Panc1 (cell line): Measurements from ENCODE around the gene PRKCA. TPM values are rescaled to one million over a fixed set of nuclear protein-coding genes. Genes with fewer than 3 reads are reported as not detected.

Experiments
- ATAC-seq: fragments of 200-7000 bp; cut with Tn5 transposase; 2 replicates; pipeline ENCODE4 v1.9.1; 2020; ENCODE audit warnings: mild to moderate bottlenecking, moderate library complexity
- BruUV-seq: library from RNA; stranded (reverse); fragments of 400-500 nt; replicated peaks from 2 replicates; lab custom pipeline; 2021; lab: Mats Ljungman, UMichigan
- CTCF ChIA-PET: fragments of 300-600 bp; sonication (Branson Sonifier 250); formaldehyde crosslinking; loops from one replicate; lab custom pipeline; 2022; ENCODE audit warnings: antibody characterized with exemption; lab: Charles Lee
- POLR2A ChIA-PET: fragments of 300-600 bp; sonication (Branson Sonifier 250); formaldehyde crosslinking; loops from one replicate; lab custom pipeline; 2022; ENCODE audit warnings: antibody characterized with exemption; lab: Charles Lee
- DNase-seq: peaks from one replicate; pipeline ENCODE4 v3.0.0-alpha.2; 2010; ENCODE audit warnings: low read depth, low spot score
- H3K27ac ChIP-seq: 2 replicates; pipeline ENCODE4 v1.5.1; 2011; ENCODE audit warnings: mild to moderate bottlenecking, low read length, inconsistent platforms
- H3K27me3 ChIP-seq: fragments of 200-500 bp; sonication (Bioruptor generic); 2 replicates; pipeline ENCODE4 v1.6.0; 2014; ENCODE audit warnings: low read length, inconsistent platforms; ENCODE audit not compliant: control insufficient read depth, insufficient read depth
- H3K36me3 ChIP-seq: fragments of 200-500 bp; sonication (Bioruptor generic); 2 replicates; pipeline ENCODE4 v1.5.1; 2014; ENCODE audit warnings: inconsistent platforms, mild to moderate bottlenecking, low read length, moderate library complexity; ENCODE audit not compliant: control insufficient read depth, insufficient read depth
- H3K4me1 ChIP-seq: 2 replicates; pipeline ENCODE4 v1.5.1; 2011; ENCODE audit warnings: inconsistent platforms, mild to moderate bottlenecking, low read length, moderate library complexity; ENCODE audit not compliant: control insufficient read depth, insufficient read depth
- H3K4me3 ChIP-seq, 2 experiments: 2 replicates each; pipeline ENCODE4 v1.5.1; 2011 to 2012; ENCODE audit warnings: low read depth in 2 of 2, low read length in 2 of 2, mild to moderate bottlenecking in 2 of 2, inconsistent platforms in 1 of 2, moderate library complexity in 1 of 2
- H3K9me3 ChIP-seq: fragments of 200-500 bp; sonication (Bioruptor generic); 2 replicates; pipeline ENCODE4 v1.5.1; 2014; ENCODE audit warnings: low read depth, mild to moderate bottlenecking, inconsistent platforms, low read length, moderate library complexity; ENCODE audit not compliant: control insufficient read depth, insufficient read depth
- CTCF ChIP-seq: fragments of 450-650 bp; IDR thresholded peaks from 2 replicates; pipeline ENCODE4 v1.5.1; 2017; ENCODE audit warnings: mild to moderate bottlenecking
- POLR2AphosphoS5 ChIP-seq: IDR thresholded peaks from 2 replicates; pipeline ENCODE4 v1.6.1; 2012; ENCODE audit warnings: mild to moderate bottlenecking, low read depth, low read length, moderate library complexity
- REST ChIP-seq, 2 experiments: IDR thresholded peaks; 2 replicates each; pipeline ENCODE4 v1.6.1; 2011 to 2012; ENCODE audit warnings: low read depth in 2 of 2, control low read depth in 1 of 2, low read length in 1 of 2, mild to moderate bottlenecking in 1 of 2, moderate library complexity in 1 of 2; ENCODE audit not compliant: insufficient read depth in 1 of 2
- SIN3A ChIP-seq: IDR thresholded peaks from 2 replicates; pipeline ENCODE4 v1.6.1; 2012; ENCODE audit warnings: low read depth, mild to moderate bottlenecking, low read length, moderate library complexity, borderline replicate concordance; ENCODE audit not compliant: insufficient read depth
- TCF7L2 ChIP-seq: IDR thresholded peaks from 2 replicates; pipeline ENCODE4 v1.6.1; 2011; ENCODE audit warnings: mild to moderate bottlenecking, low read depth, low read length, inconsistent platforms
- in situ Hi-C: cut with HindIII; loops from 2 replicates; pipeline ENCODE4 v1.10.0; 2016; ENCODE audit warnings: low sequenced_read_pairs, low pct_unique_long_range_greater_than_20kb
- intact Hi-C: fragments of 100-400 bp; cut with micrococcal nuclease; formaldehyde crosslinking; loops from one replicate; pipeline ENCODE4 v1.10.0; 2022; ENCODE audit not compliant: unreplicated experiment
- total RNA-seq: library from RNA; stranded (reverse); gene quantifications from one replicate; pipeline ENCODE4 v1.2.1, GENCODE V29; 2021; ENCODE audit not compliant: unreplicated experiment

PRKCA gene
- total RNA-seq, 1 experiment from 2014 or later = 53.0 TPM

GRCh38 chr17:66535611-66536010 is 233.2 kb downstream of the PRKCA start:
- Histone ChIP-seq H3K4me3 (no peak overlapping the region), H3K4me1 (peaks cover 17% of the 10 kb centered on the region), H3K36me3 (no peaks in the 10 kb centered on the region), H3K27ac (no peak overlapping the region), H3K9me3 (no peaks in the 10 kb centered on the region), H3K27me3 (no peaks in the 10 kb centered on the region)
- DNase-seq (no peak), ATAC-seq (no peak)
- TF ChIP-seq CTCF = no peak
- no peak for TF ChIP-seq TCF7L2
- TF ChIP-seq SIN3A = no peak
- CTCF ChIA-PET = no interaction called here
- in situ Hi-C loops (no loop called here), intact Hi-C loops (no loop called here)
- POLR2A ChIA-PET = no interaction called here
- BruUV-seq = no TSS peak

DNA sequence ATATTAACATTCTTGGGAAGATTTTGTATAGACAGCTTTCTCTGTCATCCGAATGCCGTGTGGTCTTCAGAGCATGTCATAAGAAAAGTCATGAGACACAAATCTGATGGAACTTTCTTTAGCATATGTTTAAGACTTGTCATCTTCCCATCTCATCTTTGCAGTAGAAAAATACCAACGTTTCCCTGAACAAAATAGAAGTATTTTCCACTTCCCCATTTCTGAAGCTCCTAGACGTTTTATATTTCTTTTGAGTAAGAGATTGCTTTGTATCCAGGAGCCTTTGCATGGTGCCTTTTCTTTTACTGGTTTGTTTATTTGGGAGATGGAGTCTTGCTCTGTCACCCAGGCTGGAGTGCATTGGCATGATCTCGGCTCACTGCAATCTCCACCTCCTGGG is 235.1 kb downstream of the PRKCA start:
- no peak for DNase-seq
- Histone ChIP-seq H3K27ac (no peak overlapping the region), H3K36me3 (no peaks in the 10 kb centered on the region), H3K9me3 (no peaks in the 10 kb centered on the region), H3K4me3 (no peak overlapping the region), H3K27me3 (no peaks in the 10 kb centered on the region), H3K4me1 (peaks cover 31% of the 10 kb centered on the region)
- intact Hi-C loops = no loop called here
- TF ChIP-seq CTCF (no peak), TCF7L2 (no peak), POLR2AphosphoS5 (no peak), REST (IDR thresholded peaks at IDR 0.05; ENCODE audit: insufficient read depth in 1 of 2, low read depth in 2 of 2, low read length in 1 of 2) (no peak), SIN3A (no peak)
- in situ Hi-C loops = no loop called here
- no TSS peak for BruUV-seq
- ChIA-PET CTCF (no interaction called here), POLR2A (no interaction called here)
- ATAC-seq = no peak
